Endodermal cell (in vitro differentiated cells): Measurements from ENCODE around the gene CALR3. TPM values are rescaled to one million over a fixed set of nuclear protein-coding genes. Genes with fewer than 3 reads are reported as not detected.
A peak's percentile ranks its signal among the peaks of the same experiment; 100 is the strongest.
"Not testable (repeated sequence)": the region's sequence is repeated elsewhere in the genome, so short reads cannot be mapped to it uniquely, and the experiment has no call there.

Experiments
- DNase-seq: peaks from one replicate; pipeline ENCODE4 v3.0.0-alpha.2; 2017
- H3K27ac ChIP-seq: 2 replicates; pipeline ENCODE4 v1.5.1; 2013; ENCODE audit warnings: mild to moderate bottlenecking, low read depth, low read length, moderate library complexity
- H3K27me3 ChIP-seq: 2 replicates; pipeline ENCODE4 v1.6.1; 2013; ENCODE audit warnings: mild to moderate bottlenecking, low read length, moderate library complexity; ENCODE audit not compliant: insufficient read depth, control insufficient read depth, poor library complexity, severe bottlenecking
- H3K36me3 ChIP-seq: 2 replicates; pipeline ENCODE4 v1.7.0; 2013; ENCODE audit warnings: mild to moderate bottlenecking, low read length, moderate library complexity; ENCODE audit not compliant: control insufficient read depth, insufficient read depth
- H3K4me1 ChIP-seq: one replicate; pipeline ENCODE4 v1.7.0; 2013; ENCODE audit warnings: low read length; ENCODE audit not compliant: control insufficient read depth, insufficient read depth
- H3K4me3 ChIP-seq: 2 replicates; pipeline ENCODE4 v1.5.1; 2013; ENCODE audit warnings: mild to moderate bottlenecking, low read length, moderate library complexity
- H3K9ac ChIP-seq: 2 replicates; pipeline ENCODE4 v1.6.1; 2013; ENCODE audit warnings: mild to moderate bottlenecking, low read length, moderate library complexity; ENCODE audit not compliant: poor library complexity, severe bottlenecking; ENCODE audit errors: extremely low read depth
- H3K9me3 ChIP-seq: 2 replicates; pipeline ENCODE4 v1.6.1; 2013; ENCODE audit warnings: mild to moderate bottlenecking, low read length, moderate library complexity; ENCODE audit not compliant: control insufficient read depth
- H3K27ac Mint-ChIP-seq: 2 replicates; pipeline ENCODE4 v1.8.0; 2020; ENCODE audit warnings: mixed read lengths
- H3K27me3 Mint-ChIP-seq: 2 replicates; pipeline ENCODE4 v1.8.0; 2021; ENCODE audit warnings: mild to moderate bottlenecking, mixed read lengths; ENCODE audit not compliant: insufficient read depth
- H3K36me3 Mint-ChIP-seq: 2 replicates; pipeline ENCODE4 v1.8.0; 2020; ENCODE audit warnings: low read depth, mixed read lengths
- H3K4me1 Mint-ChIP-seq: 2 replicates; pipeline ENCODE4 v1.8.0; 2020; ENCODE audit warnings: mixed read lengths
- H3K4me3 Mint-ChIP-seq: 2 replicates; pipeline ENCODE4 v1.8.0; 2020; ENCODE audit warnings: mild to moderate bottlenecking, moderate library complexity, mixed read lengths
- H3K9me3 Mint-ChIP-seq: 2 replicates; pipeline ENCODE4 v1.8.0; 2020; ENCODE audit warnings: mild to moderate bottlenecking, mixed read lengths
- CTCF ChIP-seq: fragments of 200-600 bp; sonication (generic); conservative IDR thresholded peaks from 2 replicates; pipeline ENCODE4 v1.5.0; 2021; ENCODE audit warnings: antibody characterized with exemption, mild to moderate bottlenecking
- WGBS, 2 experiments: methylation state at CpG; one replicate each; pipeline versions ENCODE4 v1.1.5 to v1.1.7; 2013; ENCODE audit warnings: missing lambda C conversion rate in 2 of 2, mixed read lengths in 1 of 2; ENCODE audit not compliant: insufficient coverage in 1 of 2, insufficient read length in 1 of 2; 5-methylcytosine and 5-hydroxymethylcytosine counted together
- total RNA-seq, 2 donors: library from RNA; stranded (reverse); fragmentation: NEBNext Ultra II Directional in 1 of 2; extraction: Animal tissue kit (Norgen Biotek cat#: 25700) in 1 of 2; gene quantifications; 2 replicates in 1 of 2; 3 replicates in 1 of 2; pipeline ENCODE4 v1.2.1, GENCODE V29; 2021

The CALR3 gene
- total RNA-seq, 2 donors from 2014 or later = 0.27 TPM; not detected in 1

- Histone ChIP-seq H3K9me3 (no peaks in the 10 kb centered on the region), H3K9ac (no peak overlapping the region), H3K4me3 (no peak overlapping the region), H3K27ac (peak overlapping the region; percentile 81), H3K36me3 (peaks cover 5% of the 10 kb centered on the region), H3K4me1 (no peaks in the 10 kb centered on the region), H3K27me3 (no peaks in the 10 kb centered on the region)
- H3K9me3 Mint-ChIP-seq = no peaks in the 10 kb centered on the region
- TF ChIP-seq CTCF = no peak
- peaks cover 31% of the 10 kb centered on the region for H3K4me1 Mint-ChIP-seq
- 91 to 94% methylated on average over 8 to 10 of the region's 10 CpGs for WGBS, 2 experiments
- no peak overlapping the region for H3K4me3 Mint-ChIP-seq
- peak; percentile 43 for DNase-seq
- no peak overlapping the region for H3K27ac Mint-ChIP-seq
- H3K27me3 Mint-ChIP-seq = no peaks in the 10 kb centered on the region
- H3K36me3 Mint-ChIP-seq = peaks cover 10% of the 10 kb centered on the region
Observed at GRCh38 chr19:16454351-16454918, 41.5 kb downstream of the CALR3 start.

GRCh38 chr19:16452325-16452724 lies 43.6 kb downstream of the CALR3 start:
- 92% methylated on average over 6 of the region's 8 CpGs for WGBS, 2 experiments
- Mint-ChIP-seq H3K27me3 (no peaks in the 10 kb centered on the region), H3K36me3 (peaks cover 12% of the 10 kb centered on the region), H3K4me3 (no peak overlapping the region), H3K9me3 (no peaks in the 10 kb centered on the region), H3K4me1 (peaks cover 16% of the 10 kb centered on the region), H3K27ac (no peak overlapping the region)
- Histone ChIP-seq H3K9ac (no peak overlapping the region), H3K27me3 (no peaks in the 10 kb centered on the region), H3K4me1 (no peaks in the 10 kb centered on the region), H3K4me3 (no peak overlapping the region), H3K27ac (no peak overlapping the region), H3K36me3 (peaks cover 5% of the 10 kb centered on the region), H3K9me3 (no peaks in the 10 kb centered on the region)
- peak; percentile 37 for DNase-seq
- no peak for TF ChIP-seq CTCF

GRCh38 chr19:16449330-16449961 lies 46.5 kb downstream of the CALR3 start:
- Histone ChIP-seq H3K9me3 (no peaks in the 10 kb centered on the region), H3K9ac (no peak overlapping the region), H3K27me3 (no peaks in the 10 kb centered on the region), H3K4me3 (no peak overlapping the region), H3K36me3 (no peaks in the 10 kb centered on the region), H3K27ac (no peak overlapping the region), H3K4me1 (peaks cover 3% of the 10 kb centered on the region)
- H3K27me3 Mint-ChIP-seq = no peaks in the 10 kb centered on the region
- 94 to 95% methylated on average over 5 to 6 of the region's 6 CpGs for WGBS, 2 experiments
- H3K9me3 Mint-ChIP-seq = no peaks in the 10 kb centered on the region
- no peak overlapping the region for H3K27ac Mint-ChIP-seq
- no peak overlapping the region for H3K4me3 Mint-ChIP-seq
- H3K36me3 Mint-ChIP-seq = peaks cover 12% of the 10 kb centered on the region
- TF ChIP-seq CTCF = no peak
- no peak for DNase-seq
- H3K4me1 Mint-ChIP-seq = peaks cover 24% of the 10 kb centered on the region

- H3K27ac ChIP-seq, H3K9ac ChIP-seq, H3K27me3 Mint-ChIP-seq, H3K9me3 Mint-ChIP-seq, H3K9me3 ChIP-seq, H3K36me3 ChIP-seq, H3K27me3 ChIP-seq, H3K4me3 ChIP-seq, H3K4me1 ChIP-seq, H3K27ac Mint-ChIP-seq, DNase-seq, H3K4me3 Mint-ChIP-seq: not testable (repeated sequence)
- peaks cover 12% of the 10 kb centered on the region for H3K36me3 Mint-ChIP-seq
- H3K4me1 Mint-ChIP-seq = peaks cover 22% of the 10 kb centered on the region
- 86 to 89% methylated on average over 3 of the region's 3 CpGs for WGBS, 2 experiments
Observed at GRCh38 chr19:16448872-16449271, 47.1 kb downstream of the CALR3 start.
